Measurements from ENCODE around the gene CIAO2A.

DNA sequence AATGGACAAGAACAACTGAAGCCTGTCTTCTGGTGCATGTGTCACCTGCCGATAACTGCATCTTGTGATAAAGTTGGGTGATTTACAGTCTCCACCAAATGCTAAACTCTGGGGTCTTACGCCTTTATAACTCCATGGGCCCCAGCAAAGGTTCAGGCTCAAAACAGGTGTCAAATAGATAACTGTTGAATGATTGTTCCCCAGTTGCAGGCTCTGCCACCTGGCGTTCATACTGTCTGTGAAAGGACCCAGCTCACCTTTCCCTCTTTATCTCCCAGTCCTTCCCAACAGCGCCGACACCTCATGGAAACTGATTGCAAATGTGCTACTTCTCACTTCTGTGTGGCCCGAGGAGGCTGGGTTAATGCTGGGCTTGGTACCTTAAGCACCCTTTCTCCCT is 49.6 kb upstream of the CIAO2A start:
- TF ChIP-seq, protein P1, sequence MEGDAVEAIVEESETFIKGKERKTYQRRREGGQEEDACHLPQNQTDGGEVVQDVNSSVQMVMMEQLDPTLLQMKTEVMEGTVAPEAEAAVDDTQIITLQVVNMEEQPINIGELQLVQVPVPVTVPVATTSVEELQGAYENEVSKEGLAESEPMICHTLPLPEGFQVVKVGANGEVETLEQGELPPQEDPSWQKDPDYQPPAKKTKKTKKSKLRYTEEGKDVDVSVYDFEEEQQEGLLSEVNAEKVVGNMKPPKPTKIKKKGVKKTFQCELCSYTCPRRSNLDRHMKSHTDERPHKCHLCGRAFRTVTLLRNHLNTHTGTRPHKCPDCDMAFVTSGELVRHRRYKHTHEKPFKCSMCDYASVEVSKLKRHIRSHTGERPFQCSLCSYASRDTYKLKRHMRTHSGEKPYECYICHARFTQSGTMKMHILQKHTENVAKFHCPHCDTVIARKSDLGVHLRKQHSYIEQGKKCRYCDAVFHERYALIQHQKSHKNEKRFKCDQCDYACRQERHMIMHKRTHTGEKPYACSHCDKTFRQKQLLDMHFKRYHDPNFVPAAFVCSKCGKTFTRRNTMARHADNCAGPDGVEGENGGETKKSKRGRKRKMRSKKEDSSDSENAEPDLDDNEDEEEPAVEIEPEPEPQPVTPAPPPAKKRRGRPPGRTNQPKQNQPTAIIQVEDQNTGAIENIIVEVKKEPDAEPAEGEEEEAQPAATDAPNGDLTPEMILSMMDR (IDR thresholded peaks at IDR 0.05 in 8 of 11, conservative IDR thresholded peaks at IDR 0.05 in 3 of 11): no peak
- no peak for TF ChIP-seq POLR2A (IDR thresholded peaks at IDR 0.05)
- TF ChIP-seq POLR2AphosphoS5 (IDR thresholded peaks at IDR 0.05): no peak

Measured in spleen (tissue), 7 donors.